HEK293T (cell line): ENCODE measurements around the gene IST1.
"Not testable (repeated sequence)": the region's sequence is repeated elsewhere in the genome, so short reads cannot be mapped to it uniquely, and the experiment has no call there.

Experiments used
- CTCF ChIA-PET: fragments of 350-600 bp; formaldehyde crosslinking; extraction: SDS; loops from one replicate; lab custom pipeline; 2021; ENCODE audit warnings: antibody characterized with exemption, inconsistent platforms; lab: Yijun Ruan, JAX
- POLR2A ChIA-PET: fragments of 350-600 bp; formaldehyde crosslinking; extraction: SDS; loops from one replicate; lab custom pipeline; 2020; ENCODE audit warnings: antibody characterized with exemption, inconsistent platforms; lab: Yijun Ruan, JAX
- DNase-seq: peaks from one replicate; pipeline ENCODE4 v3.0.0; 2012; ENCODE audit warnings: mixed read lengths; ENCODE audit errors: extremely low spot score
- ARNT ChIP-seq: fragments of 450-650 bp; IDR thresholded peaks from 2 replicates; pipeline ENCODE4 v1.6.1; 2017; ENCODE audit warnings: mild to moderate bottlenecking
- BHLHE40 ChIP-seq: fragments of 450-650 bp; IDR thresholded peaks from 2 replicates; pipeline ENCODE4 v1.6.1; 2016; ENCODE audit warnings: mild to moderate bottlenecking, moderate library complexity, borderline replicate concordance
- CTBP1 ChIP-seq: fragments of 450-650 bp; IDR thresholded peaks from 2 replicates; pipeline ENCODE4 v1.6.1; 2016; ENCODE audit warnings: borderline replicate concordance
- ELF4 ChIP-seq: fragments of 450-650 bp; IDR thresholded peaks from 2 replicates; pipeline ENCODE4 v1.6.1; 2017; ENCODE audit warnings: antibody characterized with exemption
- FOXA1 ChIP-seq: fragments of 450-650 bp; IDR thresholded peaks from 2 replicates; pipeline ENCODE4 v1.6.1; 2016; ENCODE audit warnings: mild to moderate bottlenecking
- FOXK2 ChIP-seq: fragments of 450-650 bp; IDR thresholded peaks from 2 replicates; pipeline ENCODE4 v1.6.1; 2016; ENCODE audit warnings: mild to moderate bottlenecking
- FOXM1 ChIP-seq: fragments of 450-650 bp; IDR thresholded peaks from 2 replicates; pipeline ENCODE4 v1.6.1; 2017; ENCODE audit warnings: mild to moderate bottlenecking, borderline replicate concordance
- HDGF ChIP-seq: fragments of 450-650 bp; IDR thresholded peaks from 2 replicates; pipeline ENCODE4 v1.6.1; 2017; ENCODE audit warnings: antibody characterized with exemption, borderline replicate concordance
- L3MBTL2 ChIP-seq: fragments of 450-650 bp; conservative IDR thresholded peaks from 2 replicates; pipeline ENCODE4 v1.6.1; 2016; ENCODE audit warnings: mild to moderate bottlenecking
- LEF1 ChIP-seq: fragments of 450-650 bp; IDR thresholded peaks from 2 replicates; pipeline ENCODE4 v1.6.1; 2017; ENCODE audit warnings: mild to moderate bottlenecking, borderline replicate concordance
- NFRKB ChIP-seq: fragments of 450-650 bp; IDR thresholded peaks from 2 replicates; pipeline ENCODE4 v1.6.1; 2016; ENCODE audit warnings: mild to moderate bottlenecking, moderate library complexity
- SP1 ChIP-seq: fragments of 450-650 bp; IDR thresholded peaks from 2 replicates; pipeline ENCODE4 v1.6.1; 2017
- SUZ12 ChIP-seq: fragments of 450-650 bp; IDR thresholded peaks from 2 replicates; pipeline ENCODE4 v1.6.1; 2016; ENCODE audit warnings: mild to moderate bottlenecking
- TARDBP ChIP-seq: fragments of 450-650 bp; IDR thresholded peaks from 2 replicates; pipeline ENCODE4 v1.6.1; 2016
- ZNF384 ChIP-seq: fragments of 450-650 bp; IDR thresholded peaks from 2 replicates; pipeline ENCODE4 v1.6.1; 2016
- TF ChIP-seq, protein P1 (sequence below): fragments of 450-650 bp; IDR thresholded peaks from 2 replicates; pipeline ENCODE4 v1.6.1; 2016

Gene IST1

DNA sequence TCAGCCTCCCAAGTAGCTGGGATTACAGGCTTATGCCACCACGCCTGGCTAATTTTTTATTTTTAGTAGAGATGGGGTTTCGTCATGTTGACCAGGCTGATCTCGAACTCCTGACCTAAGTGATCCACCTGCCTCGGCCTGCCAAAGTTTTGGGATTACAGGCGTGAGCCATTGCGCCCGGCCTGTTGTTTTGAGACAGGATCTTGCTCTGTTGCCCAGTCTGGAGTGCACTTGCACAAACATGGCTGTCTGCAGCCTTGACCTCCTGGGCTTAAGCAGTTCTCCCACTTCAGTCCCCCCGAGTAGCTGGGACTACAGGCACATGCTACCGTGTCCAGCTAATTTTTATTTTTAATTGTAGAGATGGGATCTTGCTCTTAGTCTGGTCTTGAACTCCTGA is 8.9 kb downstream of the IST1 start:
- POLR2A ChIA-PET = interaction anchor here (1.6 kb wide), 1 partner anchor 21 kb away, joined by 8 read pairs; the partner anchor contains the start of gene ZNF821
- CTCF ChIA-PET = no interaction called here
- TF ChIP-seq SUZ12 = no peak
- TF ChIP-seq ELF4 = no peak
- DNase-seq = no peak

DNA sequence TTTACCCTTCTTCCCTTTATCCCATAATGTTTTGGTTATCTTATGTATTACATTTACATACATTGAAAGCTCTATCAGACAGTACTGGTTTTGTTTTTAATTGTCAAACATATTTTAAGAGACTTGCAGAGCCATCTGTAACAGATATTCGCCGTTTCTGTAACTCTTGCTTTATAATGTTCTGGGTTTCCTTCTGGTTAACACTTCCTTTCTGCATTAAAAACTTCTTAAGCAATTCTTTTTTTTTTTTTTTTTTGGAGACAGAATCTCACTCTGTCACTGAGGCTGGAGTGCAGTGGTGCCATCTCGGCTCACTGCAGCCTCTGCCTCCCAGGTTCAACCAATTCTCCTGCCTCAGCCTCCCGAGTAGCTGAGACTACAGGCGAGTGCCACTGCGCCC is 10.4 kb downstream of the IST1 start:
- CTCF ChIA-PET, DNase-seq: not testable (repeated sequence)
- POLR2A ChIA-PET = interaction anchor here (0.9 kb wide), 1 partner anchor 10 kb away, joined by 3 read pairs; no protein-coding TSS in a partner anchor

DNA sequence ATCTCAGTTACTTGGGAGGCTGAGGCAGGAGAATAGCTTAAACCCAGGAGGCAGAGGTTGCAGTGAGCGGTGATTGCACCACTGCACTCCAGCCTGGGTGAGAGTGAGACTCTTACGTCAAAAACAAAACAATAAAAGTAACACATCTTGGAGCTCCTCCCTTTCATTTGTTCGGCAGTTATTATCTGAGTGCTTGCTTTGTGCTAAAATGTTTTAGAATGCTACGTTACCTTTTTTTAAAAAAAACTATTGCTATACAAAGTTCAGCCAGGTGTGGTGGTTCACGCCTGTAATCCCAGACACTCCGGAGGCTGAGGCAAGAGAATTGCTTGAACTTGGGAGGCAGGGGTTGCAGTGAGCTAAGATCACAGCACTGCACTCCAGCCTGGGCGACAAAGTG is 15.8 kb downstream of the IST1 start:
- TF ChIP-seq ELF4 = no peak
- TF ChIP-seq SUZ12 = no peak
- TF ChIP-seq NFRKB = no peak
- no peak for TF ChIP-seq FOXM1
- CTCF ChIA-PET = no interaction called here
- DNase-seq = no peak
- POLR2A ChIA-PET = no interaction called here

DNA sequence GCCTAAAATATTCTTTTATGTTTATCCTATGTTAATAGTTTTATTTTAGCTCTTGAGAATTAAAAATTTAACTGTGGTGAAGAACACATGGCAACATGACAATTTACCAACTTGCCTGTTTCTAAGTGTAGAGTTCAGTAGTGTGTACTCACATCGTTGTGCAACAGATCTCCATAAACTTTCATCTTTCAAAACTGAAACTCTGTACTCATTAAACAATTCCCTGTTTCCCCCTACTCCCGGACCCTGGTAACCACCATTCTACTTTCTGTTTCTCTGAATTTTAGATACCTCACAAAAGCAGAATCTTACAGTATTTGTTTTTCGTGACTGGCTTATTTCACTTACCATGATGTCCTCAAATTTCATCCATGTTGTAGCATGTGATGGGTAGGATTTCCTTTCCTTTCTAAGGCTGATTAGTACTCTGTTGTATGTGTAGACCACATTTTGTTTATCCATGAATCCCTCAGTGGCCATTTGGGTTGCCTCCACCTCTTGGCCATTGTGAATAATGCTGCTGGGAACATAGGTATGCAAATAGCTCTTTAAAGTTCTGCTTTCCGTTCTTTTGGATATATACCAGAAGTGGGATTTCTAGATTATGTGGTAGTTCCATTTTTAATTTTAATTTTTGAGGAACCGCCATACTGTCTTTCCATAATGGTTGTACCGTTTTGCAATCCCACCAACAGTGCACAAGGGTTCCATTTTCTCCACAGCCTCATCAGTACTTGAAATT is 17.4 kb downstream of the IST1 start:
- POLR2A ChIA-PET = no interaction called here
- no peak for TF ChIP-seq LEF1
- TF ChIP-seq FOXK2 = no peak
- TF ChIP-seq BHLHE40 = no peak
- TF ChIP-seq ZNF384 = no peak
- TF ChIP-seq NFRKB = no peak
- no peak for TF ChIP-seq TARDBP
- TF ChIP-seq ELF4 = no peak
- no peak for TF ChIP-seq FOXM1
- no peak for TF ChIP-seq SP1
- no peak for TF ChIP-seq ARNT
- no peak for TF ChIP-seq CTBP1
- no peak for TF ChIP-seq L3MBTL2
- CTCF ChIA-PET = no interaction called here
- DNase-seq = no peak

DNA sequence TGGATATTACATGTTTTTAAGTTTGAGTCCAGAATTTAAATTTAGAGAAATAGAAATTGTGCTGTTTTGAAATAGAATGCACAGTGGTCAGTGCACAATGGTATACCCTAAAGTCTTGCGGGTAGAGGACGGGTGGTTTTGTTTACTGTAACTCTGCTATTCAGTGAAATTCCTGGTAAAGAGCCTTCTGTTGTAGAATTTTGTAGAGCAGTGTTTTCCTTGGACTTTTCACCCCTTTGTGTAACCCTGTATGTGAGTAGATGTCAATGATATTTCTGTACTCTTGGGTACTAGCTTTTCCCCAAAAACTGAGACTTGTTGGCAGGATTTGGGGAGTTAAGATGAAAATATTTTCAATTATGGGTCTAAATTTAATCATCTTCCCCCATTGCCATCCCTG is 19.5 kb downstream of the IST1 start:
- ChIA-PET CTCF (no interaction called here), POLR2A (no interaction called here)
- TF ChIP-seq ELF4 (no peak), HDGF (no peak), NFRKB (no peak), FOXM1 (no peak)
- DNase-seq = no peak

DNA sequence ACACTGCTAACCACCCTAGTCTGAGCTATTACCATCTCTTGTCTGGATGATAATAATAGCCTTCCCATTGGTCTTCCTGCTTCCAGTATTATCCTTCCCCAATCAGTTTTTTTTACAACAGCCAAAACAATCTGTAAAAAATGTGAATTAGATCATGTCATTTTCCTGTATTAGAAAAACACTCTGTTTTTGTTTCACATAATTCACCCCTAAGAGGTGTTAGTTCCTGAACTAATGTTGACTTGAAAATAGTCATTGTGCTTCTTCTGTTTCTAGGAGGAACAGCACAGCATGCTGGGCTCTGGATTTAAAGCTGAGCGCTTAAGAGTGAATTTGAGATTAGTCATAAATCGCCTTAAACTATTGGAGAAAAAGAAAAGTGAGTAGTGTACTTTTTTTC is 20.0 kb downstream of the IST1 start:
- POLR2A ChIA-PET = no interaction called here
- no peak for DNase-seq
- TF ChIP-seq SP1 (no peak), TARDBP (no peak), FOXA1 (no peak)
- CTCF ChIA-PET = interaction anchor here (0.5 to 0.6 kb wide), 2 partner anchors 33 to 362 kb away, joined by 3 read pairs; no protein-coding TSS in a partner anchor

DNA sequence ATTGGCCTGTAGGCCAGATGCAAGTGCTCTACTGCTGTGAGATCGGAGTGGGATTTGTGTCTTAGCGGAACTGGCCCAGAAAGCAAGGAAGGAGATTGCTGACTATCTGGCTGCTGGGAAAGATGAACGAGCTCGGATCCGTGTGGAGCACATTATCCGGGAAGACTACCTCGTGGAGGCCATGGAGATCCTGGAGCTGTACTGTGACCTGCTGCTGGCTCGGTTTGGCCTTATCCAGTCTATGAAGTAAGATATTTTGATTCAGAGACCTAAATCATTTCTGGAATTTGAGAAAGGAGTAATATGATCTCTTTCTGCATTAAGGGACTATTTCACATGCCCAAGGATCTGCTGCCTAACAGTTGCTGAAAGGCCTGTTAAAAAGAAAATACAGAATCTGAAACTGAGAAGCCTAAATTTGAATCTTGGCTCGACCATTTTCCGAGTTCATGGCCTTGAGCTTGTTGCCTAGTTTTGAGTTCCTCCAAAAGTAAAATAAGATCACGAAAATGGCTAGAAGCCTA is 21.1 kb downstream of the IST1 start:
- CTCF ChIA-PET = no interaction called here
- POLR2A ChIA-PET = no interaction called here
- TF ChIP-seq, protein P1, sequence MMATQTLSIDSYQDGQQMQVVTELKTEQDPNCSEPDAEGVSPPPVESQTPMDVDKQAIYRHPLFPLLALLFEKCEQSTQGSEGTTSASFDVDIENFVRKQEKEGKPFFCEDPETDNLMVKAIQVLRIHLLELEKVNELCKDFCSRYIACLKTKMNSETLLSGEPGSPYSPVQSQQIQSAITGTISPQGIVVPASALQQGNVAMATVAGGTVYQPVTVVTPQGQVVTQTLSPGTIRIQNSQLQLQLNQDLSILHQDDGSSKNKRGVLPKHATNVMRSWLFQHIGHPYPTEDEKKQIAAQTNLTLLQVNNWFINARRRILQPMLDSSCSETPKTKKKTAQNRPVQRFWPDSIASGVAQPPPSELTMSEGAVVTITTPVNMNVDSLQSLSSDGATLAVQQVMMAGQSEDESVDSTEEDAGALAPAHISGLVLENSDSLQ = no peak
- TF ChIP-seq CTBP1 = no peak
- no peak for TF ChIP-seq NFRKB
- no peak for TF ChIP-seq LEF1
- no peak for TF ChIP-seq L3MBTL2
- no peak for TF ChIP-seq SUZ12
- TF ChIP-seq ARNT = no peak
- TF ChIP-seq FOXK2 = no peak
- no peak for TF ChIP-seq FOXA1
- no peak for TF ChIP-seq SP1
- no peak for TF ChIP-seq FOXM1
- no peak for TF ChIP-seq HDGF
- TF ChIP-seq ZNF384 = no peak
- TF ChIP-seq ELF4 = no peak
- TF ChIP-seq BHLHE40 = no peak
- TF ChIP-seq TARDBP = no peak
- DNase-seq = no peak

DNA sequence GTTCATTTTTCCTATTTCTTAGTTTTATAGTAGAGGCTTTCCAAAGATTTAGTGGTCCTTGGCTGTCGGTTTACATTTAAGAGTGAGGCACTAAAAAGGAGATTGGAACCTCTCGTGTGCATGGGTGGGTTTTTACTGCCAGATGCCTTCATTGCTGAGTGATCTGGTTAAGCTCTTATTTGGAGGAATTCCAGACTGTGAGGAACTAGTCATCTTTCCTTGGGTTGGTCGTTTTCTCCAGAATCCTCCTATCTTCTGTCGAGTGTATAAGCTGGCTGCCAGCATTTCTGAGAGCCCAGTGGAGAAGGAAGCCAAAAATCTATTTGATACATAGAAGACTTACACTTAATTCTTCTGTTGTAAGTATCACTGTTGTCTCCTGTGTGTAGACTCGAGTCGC is 22.6 kb downstream of the IST1 start:
- POLR2A ChIA-PET = interaction anchor here (1.1 kb wide), 1 partner anchor 11 kb away, joined by 3 read pairs; no protein-coding TSS in a partner anchor
- CTCF ChIA-PET = no interaction called here
- DNase-seq = no peak
- TF ChIP-seq SP1 = no peak
- no peak for TF ChIP-seq BHLHE40
- no peak for TF ChIP-seq FOXA1
- TF ChIP-seq FOXM1 = no peak
- no peak for TF ChIP-seq ELF4
- TF ChIP-seq NFRKB = no peak
- TF ChIP-seq, protein P1 = no peak
- no peak for TF ChIP-seq FOXK2
